Measurements from ENCODE around the gene LEP. TPM values are rescaled to one million over a fixed set of nuclear protein-coding genes. Genes with fewer than 3 reads are reported as not detected.

The LEP gene
- total RNA-seq, 2 experiments from 2014 or later = not detected

GRCh38 chr7:128202287-128202957 lies 38.7 kb upstream of the LEP start:
- no peaks in the 10 kb centered on the region for H3K79me2 ChIP-seq (ENCODE audit: insufficient read depth, low read depth, low read length)
- DNase-seq (ENCODE audit: low spot score) = no peak
- H2AFZ ChIP-seq (ENCODE audit: low read length) = no peak overlapping the region
- H3K27ac ChIP-seq (ENCODE audit: low read depth, low read length, poor library complexity, severe bottlenecking) = no peak overlapping the region
- H3K4me3 ChIP-seq (ENCODE audit: low read depth, low read length, poor library complexity, severe bottlenecking) = no peak overlapping the region
- BruUV-seq (replicated peaks) = no TSS peak
- H3K9me2 ChIP-seq (ENCODE audit: insufficient read depth, low read length) = no peaks in the 10 kb centered on the region
- no peak for TF ChIP-seq EZH2phosphoT487 (IDR thresholded peaks at IDR 0.05; ENCODE audit: borderline replicate concordance, low read depth, low read length)
- no peak for TF ChIP-seq CTCF (conservative IDR thresholded peaks at IDR 0.05; ENCODE audit: low read length)
- ChIA-PET CTCF (ENCODE audit: unreplicated experiment) (no interaction called here), POLR2A (no interaction called here)
- no peaks in the 10 kb centered on the region for H3K36me3 ChIP-seq (ENCODE audit: insufficient read depth, low read length)
- intact Hi-C loops (cut with micrococcal nuclease; ENCODE audit: unreplicated experiment) = no loop called here
- no peaks in the 10 kb centered on the region; the same call in 1 of the 2 replicates for H4K20me1 ChIP-seq (ENCODE audit: insufficient read depth, low read length)
- H3K4me2 ChIP-seq (ENCODE audit: low read length) = no peak overlapping the region
- no peaks in the 10 kb centered on the region for H3K9me3 ChIP-seq (ENCODE audit: low read length)
- no peaks in the 10 kb centered on the region for H3K4me1 ChIP-seq (ENCODE audit: insufficient read depth, low read length, poor library complexity, severe bottlenecking)

- ChIA-PET POLR2A (no interaction called here), CTCF (ENCODE audit: unreplicated experiment) (no interaction called here)
- Histone ChIP-seq H3K79me2 (ENCODE audit: insufficient read depth, low read depth, low read length) (no peaks in the 10 kb centered on the region), H4K20me1 (ENCODE audit: insufficient read depth, low read length) (no peaks in the 10 kb centered on the region; the same call in 1 of the 2 replicates), H3K27ac (ENCODE audit: low read depth, low read length, poor library complexity, severe bottlenecking) (no peak overlapping the region), H3K9me3 (ENCODE audit: low read length) (no peaks in the 10 kb centered on the region), H3K4me2 (ENCODE audit: low read length) (no peak overlapping the region), H3K9me2 (ENCODE audit: insufficient read depth, low read length) (no peaks in the 10 kb centered on the region), H2AFZ (ENCODE audit: low read length) (no peak overlapping the region), H3K4me3 (ENCODE audit: low read depth, low read length, poor library complexity, severe bottlenecking) (no peak overlapping the region), H3K36me3 (ENCODE audit: insufficient read depth, low read length) (no peaks in the 10 kb centered on the region), H3K4me1 (ENCODE audit: insufficient read depth, low read length, poor library complexity, severe bottlenecking) (no peaks in the 10 kb centered on the region)
- BruUV-seq (replicated peaks) = no TSS peak
- DNase-seq (ENCODE audit: low spot score) = no peak
- intact Hi-C loops (cut with micrococcal nuclease; ENCODE audit: unreplicated experiment) = no loop called here
- TF ChIP-seq EZH2phosphoT487 (IDR thresholded peaks at IDR 0.05; ENCODE audit: borderline replicate concordance, low read depth, low read length) (no peak), CTCF (conservative IDR thresholded peaks at IDR 0.05; ENCODE audit: low read length) (no peak)
Measured at GRCh38 chr7:128203047-128203491, 38.0 kb upstream of the LEP start.

GRCh38 chr7:128203710-128204214 lies 37.3 kb upstream of the LEP start:
- H3K36me3 ChIP-seq (ENCODE audit: insufficient read depth, low read length) = no peaks in the 10 kb centered on the region
- no peaks in the 10 kb centered on the region for H3K9me2 ChIP-seq (ENCODE audit: insufficient read depth, low read length)
- H3K9me3 ChIP-seq (ENCODE audit: low read length) = no peaks in the 10 kb centered on the region
- POLR2A ChIA-PET = no interaction called here
- intact Hi-C loops (cut with micrococcal nuclease; ENCODE audit: unreplicated experiment) = no loop called here
- CTCF ChIA-PET (ENCODE audit: unreplicated experiment) = no interaction called here
- BruUV-seq (replicated peaks) = no TSS peak
- no peak for DNase-seq (ENCODE audit: low spot score)
- no peak overlapping the region for H3K27ac ChIP-seq (ENCODE audit: low read depth, low read length, poor library complexity, severe bottlenecking)
- H2AFZ ChIP-seq (ENCODE audit: low read length) = no peak overlapping the region
- no peaks in the 10 kb centered on the region; the same call in 1 of the 2 replicates for H4K20me1 ChIP-seq (ENCODE audit: insufficient read depth, low read length)
- H3K4me1 ChIP-seq (ENCODE audit: insufficient read depth, low read length, poor library complexity, severe bottlenecking) = no peaks in the 10 kb centered on the region
- H3K4me3 ChIP-seq (ENCODE audit: low read depth, low read length, poor library complexity, severe bottlenecking) = no peak overlapping the region
- H3K79me2 ChIP-seq (ENCODE audit: insufficient read depth, low read depth, low read length) = no peaks in the 10 kb centered on the region
- H3K4me2 ChIP-seq (ENCODE audit: low read length) = no peak overlapping the region
- TF ChIP-seq EZH2phosphoT487 (IDR thresholded peaks at IDR 0.05; ENCODE audit: borderline replicate concordance, low read depth, low read length) (no peak), CTCF (conservative IDR thresholded peaks at IDR 0.05; ENCODE audit: low read length) (no peak)

Data from OCI-LY7 (cell line).